GM12875 (cell line): ENCODE measurements around the gene OR1Q1.

Source experiments
- H3K4me3 ChIP-seq: one replicate; pipeline ENCODE4 v1.5.1; 2011; ENCODE audit warnings: low read depth, low read length, control low read depth
- TF ChIP-seq, protein P1 (sequence below): IDR thresholded peaks from 2 replicates; pipeline ENCODE4 v1.5.1; 2011; ENCODE audit warnings: low read depth, mild to moderate bottlenecking, control low read depth, inconsistent platforms, low read length, moderate library complexity, borderline replicate concordance; ENCODE audit not compliant: insufficient read depth

OR1Q1 gene

DNA sequence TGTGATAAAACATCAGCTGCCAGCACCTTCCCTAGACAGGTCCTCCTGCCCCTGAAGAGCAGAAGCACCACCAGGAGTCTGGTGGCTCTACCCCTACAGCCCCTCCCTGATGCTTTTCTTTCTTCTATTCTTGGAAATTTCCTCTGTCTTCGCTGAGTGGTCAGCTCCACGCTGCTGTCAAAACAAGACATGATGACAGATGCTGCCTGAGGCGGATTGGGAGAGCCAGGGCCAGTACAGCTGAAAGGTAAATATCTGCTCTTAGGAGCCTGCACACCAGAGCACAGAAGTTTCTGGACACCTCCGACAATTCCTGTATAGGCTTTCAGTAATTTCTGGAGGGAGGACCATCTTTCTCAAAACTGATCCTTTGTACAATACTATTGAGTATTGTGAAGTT is 4.7 kb upstream of the OR1Q1 start:
- no peak overlapping the region for H3K4me3 ChIP-seq
- TF ChIP-seq, protein P1, sequence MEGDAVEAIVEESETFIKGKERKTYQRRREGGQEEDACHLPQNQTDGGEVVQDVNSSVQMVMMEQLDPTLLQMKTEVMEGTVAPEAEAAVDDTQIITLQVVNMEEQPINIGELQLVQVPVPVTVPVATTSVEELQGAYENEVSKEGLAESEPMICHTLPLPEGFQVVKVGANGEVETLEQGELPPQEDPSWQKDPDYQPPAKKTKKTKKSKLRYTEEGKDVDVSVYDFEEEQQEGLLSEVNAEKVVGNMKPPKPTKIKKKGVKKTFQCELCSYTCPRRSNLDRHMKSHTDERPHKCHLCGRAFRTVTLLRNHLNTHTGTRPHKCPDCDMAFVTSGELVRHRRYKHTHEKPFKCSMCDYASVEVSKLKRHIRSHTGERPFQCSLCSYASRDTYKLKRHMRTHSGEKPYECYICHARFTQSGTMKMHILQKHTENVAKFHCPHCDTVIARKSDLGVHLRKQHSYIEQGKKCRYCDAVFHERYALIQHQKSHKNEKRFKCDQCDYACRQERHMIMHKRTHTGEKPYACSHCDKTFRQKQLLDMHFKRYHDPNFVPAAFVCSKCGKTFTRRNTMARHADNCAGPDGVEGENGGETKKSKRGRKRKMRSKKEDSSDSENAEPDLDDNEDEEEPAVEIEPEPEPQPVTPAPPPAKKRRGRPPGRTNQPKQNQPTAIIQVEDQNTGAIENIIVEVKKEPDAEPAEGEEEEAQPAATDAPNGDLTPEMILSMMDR: no peak

DNA sequence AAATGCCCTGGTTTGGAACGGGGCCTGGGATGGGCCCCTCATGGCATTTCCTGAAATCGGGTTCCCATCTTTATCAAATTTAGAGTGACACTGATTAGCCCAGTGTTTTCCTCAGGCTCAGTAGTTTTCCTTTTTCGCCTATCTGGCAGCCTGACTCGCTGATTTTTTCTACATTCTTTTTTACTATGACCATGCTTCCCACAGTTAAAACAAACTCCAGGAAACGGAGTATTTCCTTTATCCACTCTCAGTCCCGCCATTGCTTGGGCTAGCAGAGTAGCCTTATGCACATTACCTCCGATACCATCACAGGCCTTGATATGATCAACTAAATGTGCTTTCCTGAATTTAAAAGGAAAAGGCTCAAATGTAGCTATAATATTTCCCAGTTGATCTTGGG is 5.5 kb downstream of the OR1Q1 start:
- no peak overlapping the region for H3K4me3 ChIP-seq

GRCh38 chr9:122642226-122642625 is 27.7 kb downstream of the OR1Q1 start:
- TF ChIP-seq, protein P1: no peak
- no peak overlapping the region for H3K4me3 ChIP-seq

More for the DNA sequence above, 5.5 kb downstream of the OR1Q1 start:
- TF ChIP-seq, protein P1: no peak

DNA sequence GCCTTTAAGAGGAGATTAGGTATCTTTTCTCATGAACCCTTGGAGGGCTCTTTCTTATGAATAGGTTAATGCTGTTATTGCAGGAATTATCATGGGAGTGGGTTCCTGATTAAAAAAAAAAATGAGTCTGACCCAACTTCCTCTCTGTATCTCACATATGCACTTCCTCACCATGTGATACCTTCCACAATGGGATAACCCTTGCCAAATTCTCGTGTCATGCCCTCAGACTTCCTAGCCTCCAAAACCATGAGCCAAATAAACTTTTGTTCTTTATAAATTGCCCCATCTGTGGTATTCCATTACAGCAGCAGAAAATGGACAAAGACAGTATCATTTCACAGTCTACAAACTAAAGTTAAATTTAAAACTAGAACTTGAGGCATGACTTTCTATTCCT is 41.8 kb downstream of the OR1Q1 start:
- no peak overlapping the region for H3K4me3 ChIP-seq
- TF ChIP-seq, protein P1: no peak

GRCh38 chr9:122657527-122657926 is 43.0 kb downstream of the OR1Q1 start, which contains the start of gene OR1B1:
Gene OR1B1 (minus strand): TSS chr9:122657627.
- H3K4me3 ChIP-seq: no peak within 1 kb of the TSS
- TF ChIP-seq, protein P1: no peak

DNA sequence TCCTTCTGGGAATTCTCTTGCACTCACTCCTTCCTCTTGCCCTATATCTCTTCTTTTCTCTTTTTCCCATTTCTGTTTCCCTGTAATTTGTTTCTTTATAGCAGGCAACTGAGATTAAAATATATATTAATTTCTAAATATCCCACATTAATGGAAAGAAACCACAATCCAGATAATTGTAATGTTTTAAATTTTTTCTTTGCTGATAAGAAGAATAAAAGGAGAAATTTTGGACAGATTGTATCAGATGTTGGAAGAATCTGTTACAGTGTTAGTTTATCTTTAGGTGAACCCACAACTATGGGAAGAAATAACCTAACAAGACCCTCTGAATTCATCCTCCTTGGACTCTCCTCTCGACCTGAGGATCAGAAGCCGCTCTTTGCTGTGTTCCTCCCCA is 46.9 kb downstream of the OR1Q1 start, which contains the start of gene OR1L1:
TSS of gene OR1L1 (plus strand) at position 301 of the 400 bp plus-strand sequence. CDS start at position 301, 0 bp downstream.
- TF ChIP-seq, protein P1: no peak
- H3K4me3 ChIP-seq: no peak within 1 kb of the TSS
